HG03064 (cell line): ENCODE measurements around the gene SCAI.

Experiments
- ATAC-seq: cut with Tn5 transposase; IDR thresholded peaks from one replicate; pipeline ENCODE4 v1.9.1; 2021; ENCODE audit warnings: low read depth; ENCODE audit not compliant: unreplicated experiment

Gene SCAI

DNA sequence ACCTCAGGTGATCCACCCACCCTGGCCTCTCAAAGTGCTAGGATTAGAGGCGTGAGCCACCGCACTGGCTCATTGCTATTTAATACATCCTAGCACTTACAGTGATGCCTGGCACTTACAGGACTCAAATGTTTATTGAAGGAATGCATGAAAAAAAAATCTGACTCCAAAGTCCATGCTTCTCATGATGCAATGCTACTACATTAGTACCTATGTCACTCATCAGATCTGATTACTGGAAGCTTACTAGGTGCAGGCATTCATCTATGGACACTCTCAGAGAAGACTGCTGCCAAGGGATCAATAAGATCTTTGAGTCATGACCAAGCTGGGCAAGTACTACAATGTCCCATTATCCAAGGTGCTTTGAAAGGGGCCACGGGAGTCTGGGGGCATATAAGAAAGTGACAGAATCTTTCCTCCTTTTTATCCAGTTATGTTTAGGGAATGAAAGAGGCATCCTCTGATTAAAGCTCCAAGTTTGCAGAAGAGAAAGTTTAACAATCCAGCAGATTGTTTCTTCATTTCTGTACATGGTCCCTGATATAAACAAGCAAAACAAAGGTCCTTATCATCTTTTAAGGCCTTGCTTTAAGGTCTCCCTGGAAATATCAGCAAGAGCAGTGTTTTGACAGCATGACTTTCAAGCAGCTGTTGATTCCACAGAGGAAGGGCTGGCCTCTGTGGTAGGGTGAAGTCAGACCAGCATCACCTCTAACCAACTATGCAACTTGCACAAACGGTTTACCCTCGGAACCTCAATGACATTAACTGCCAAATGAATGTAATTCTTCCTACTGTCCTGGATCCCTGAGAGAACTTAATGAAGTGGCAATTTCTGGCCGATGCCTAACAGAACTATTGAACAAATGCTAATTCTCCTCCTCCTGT lies 245.5 kb downstream of the SCAI start:
- ATAC-seq: no peak

DNA sequence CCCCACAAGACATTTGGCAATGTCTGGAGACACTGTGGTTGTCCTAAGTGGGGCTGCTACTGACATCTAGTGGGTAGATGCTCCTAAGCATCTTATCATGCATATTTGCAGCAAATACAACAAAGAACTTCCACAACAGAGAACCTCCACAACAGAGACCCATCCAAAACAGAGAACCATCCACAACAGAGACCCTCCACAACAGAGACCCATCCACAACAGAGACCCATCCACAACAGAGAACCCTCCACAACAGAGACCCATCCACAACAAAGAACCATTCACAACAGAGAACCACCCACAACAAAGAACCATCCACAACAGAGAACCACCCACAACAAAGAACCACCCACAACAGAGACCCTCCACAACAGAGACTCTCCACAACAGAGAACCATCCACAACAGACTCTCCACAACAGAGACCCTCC lies 248.6 kb downstream of the SCAI start:
- no peak for ATAC-seq

DNA sequence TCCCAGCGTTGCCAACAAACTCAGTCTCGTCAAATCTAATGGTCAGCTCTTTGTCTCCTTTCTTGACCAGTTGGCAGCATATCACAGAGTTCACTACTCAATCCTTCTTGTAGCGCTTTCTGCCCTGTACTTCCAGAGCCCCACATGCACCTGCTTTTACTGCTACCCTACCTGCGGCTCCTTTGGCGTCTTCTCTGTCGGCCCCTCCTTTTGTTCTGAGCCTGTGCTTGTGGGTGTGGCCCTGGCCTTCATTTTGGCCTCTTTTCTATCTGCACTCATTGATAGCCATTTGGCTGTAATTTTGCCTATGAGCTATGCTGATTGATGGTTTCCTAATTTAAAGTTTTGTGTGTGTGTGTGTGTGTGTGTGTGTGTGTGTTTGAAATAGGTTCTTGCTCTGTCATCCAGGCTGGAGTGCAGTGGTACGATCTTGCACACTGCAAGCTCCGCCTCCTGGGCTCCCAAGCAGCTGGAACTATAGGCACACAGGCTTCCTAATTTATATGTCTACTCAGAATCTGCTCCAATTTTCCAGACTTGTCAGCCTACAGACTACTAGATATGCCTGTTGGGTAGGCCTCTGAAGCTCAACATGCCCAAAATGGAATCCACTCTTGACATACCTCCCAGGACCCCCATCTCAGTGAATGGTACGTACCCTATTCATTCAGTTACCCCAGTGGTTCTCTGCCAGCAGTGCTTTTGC lies 249.1 kb downstream of the SCAI start:
- no peak for ATAC-seq
